HCT116 (cell line): ENCODE results near the gene SAPCD2. TPM values are rescaled to one million over a fixed set of nuclear protein-coding genes. Genes with fewer than 3 reads are reported as not detected.

Source experiments
- ATAC-seq: fragments of 200-7000 bp; cut with Tn5 transposase; 2 replicates; pipeline ENCODE4 v1.9.1; 2020; ENCODE audit warnings: mild to moderate bottlenecking, moderate library complexity
- BruUV-seq: library from RNA; stranded (reverse); fragments of 400-500 nt; replicated peaks from 2 replicates; lab custom pipeline; 2021; lab: Mats Ljungman, UMichigan
- CTCF ChIA-PET: fragments of 300-600 bp; sonication (Branson Sonifier 250); formaldehyde crosslinking; loops from one replicate; lab custom pipeline; 2021; ENCODE audit warnings: antibody characterized with exemption; lab: Charles Lee
- POLR2A ChIA-PET: fragments of 300-600, 350-600 bp; sonication (Branson Sonifier 250); formaldehyde crosslinking; loops from one replicate; lab custom pipeline; 2021; ENCODE audit warnings: antibody characterized with exemption; lab: Charles Lee
- RAD21 ChIA-PET, 2 experiments: fragments of 300-600 bp; sonication (Branson Sonifier 250); formaldehyde crosslinking; loops; one replicate each; lab custom pipeline; 2023; ENCODE audit warnings: low total read pairs in 2 of 2; ENCODE audit not compliant: uncharacterized antibody in 2 of 2, unreplicated experiment in 2 of 2, low non-redundant PET in 1 of 2; lab: Charles Lee
- DNase-seq: peaks from one replicate; pipeline ENCODE4 v3.0.0-alpha.2; 2010; ENCODE audit warnings: low read depth, low spot score
- H2AFZ ChIP-seq: fragments of 200-600 bp; shearing (Covaris generic), sonication (generic); 2 replicates; pipeline ENCODE4 v1.6.1; 2017; ENCODE audit warnings: low read depth, mixed run types, mixed read lengths, antibody characterized with exemption, low read length; ENCODE audit not compliant: poor library complexity, severe bottlenecking
- H3K27ac ChIP-seq: 2 replicates; pipeline ENCODE4 v1.5.1; 2012; ENCODE audit warnings: low read depth, low read length
- H3K27me3 ChIP-seq: fragments of 200-600 bp; sonication (generic); 2 replicates; pipeline ENCODE4 v1.6.1; 2016; ENCODE audit warnings: mixed run types, low read length, mixed read lengths; ENCODE audit not compliant: insufficient read depth
- H3K36me3 ChIP-seq, 2 experiments: fragments of 200-500 bp in 1 of 2; fragments of 200-600 bp in 1 of 2; sonication (Bioruptor generic) in 1 of 2; sonication (generic) in 1 of 2; 2 replicates each; pipeline versions ENCODE4 v1.5.1 to v1.6.1; 2014 to 2016; ENCODE audit warnings: low read length in 2 of 2, inconsistent platforms in 1 of 2, mixed read lengths in 1 of 2, mixed run types in 1 of 2; ENCODE audit not compliant: insufficient read depth in 2 of 2, control insufficient read depth in 1 of 2
- H3K4me1 ChIP-seq, 2 experiments: fragments of 200-600 bp in 1 of 2; sonication (generic) in 1 of 2; 2 replicates each; pipeline versions ENCODE4 v1.5.1 to v1.6.1; 2012 to 2017; ENCODE audit warnings: low read length in 2 of 2, inconsistent platforms in 1 of 2, mild to moderate bottlenecking in 1 of 2, mixed read lengths in 1 of 2, mixed run types in 1 of 2, moderate library complexity in 1 of 2; ENCODE audit not compliant: insufficient read depth in 2 of 2, control insufficient read depth in 1 of 2
- H3K4me2 ChIP-seq: fragments of 200-600 bp; sonication (generic); 2 replicates; pipeline ENCODE4 v1.6.1; 2017; ENCODE audit warnings: mixed run types, low read length, mixed read lengths
- H3K4me3 ChIP-seq, 2 experiments: fragments of 200-600 bp in 1 of 2; sonication (generic) in 1 of 2; replicated peaks in 1 of 2; 2 replicates each; pipeline ENCODE4 v1.5.1; 2011 to 2016; ENCODE audit warnings: low read length in 2 of 2, control low read depth in 1 of 2, low read depth in 1 of 2, mild to moderate bottlenecking in 1 of 2, mixed read lengths in 1 of 2, mixed run types in 1 of 2
- H3K79me2 ChIP-seq: fragments of 200-600 bp; sonication (generic); 2 replicates; pipeline ENCODE4 v1.6.1; 2017; ENCODE audit warnings: mild to moderate bottlenecking, mixed run types, low read length, moderate library complexity, mixed read lengths; ENCODE audit not compliant: insufficient read depth
- H3K9ac ChIP-seq: fragments of 200-600 bp; sonication (generic); 2 replicates; pipeline ENCODE4 v1.6.1; 2016; ENCODE audit warnings: low read length, mixed read lengths
- H3K9me2 ChIP-seq: fragments of 200-600 bp; sonication (generic), shearing (Covaris generic); 2 replicates; pipeline ENCODE4 v1.6.1; 2017; ENCODE audit warnings: mixed run types, mild to moderate bottlenecking, moderate library complexity; ENCODE audit not compliant: insufficient read depth
- H3K9me3 ChIP-seq, 2 experiments: fragments of 200-500 bp in 1 of 2; fragments of 200-600 bp in 1 of 2; sonication (Bioruptor generic) in 1 of 2; sonication (generic) in 1 of 2; 2 replicates each; pipeline ENCODE4 v1.6.1; 2014 to 2017; ENCODE audit warnings: low read length in 2 of 2, mixed read lengths in 2 of 2, inconsistent platforms in 1 of 2, low read depth in 1 of 2, mild to moderate bottlenecking in 1 of 2, mixed run types in 1 of 2, moderate library complexity in 1 of 2; ENCODE audit not compliant: control insufficient read depth in 1 of 2, insufficient read depth in 1 of 2
- H4K20me1 ChIP-seq: fragments of 200-600 bp; sonication (generic), shearing (Covaris generic); 2 replicates; pipeline ENCODE4 v1.6.1; 2017; ENCODE audit warnings: mixed run types, mild to moderate bottlenecking, moderate library complexity; ENCODE audit not compliant: insufficient read depth
- CBX3 ChIP-seq: IDR thresholded peaks from 2 replicates; pipeline ENCODE4 v1.6.1; 2012; ENCODE audit warnings: low read depth
- CEBPB ChIP-seq: IDR thresholded peaks from 2 replicates; pipeline ENCODE4 v1.6.1; 2012; ENCODE audit warnings: low read depth
- EGR1 ChIP-seq: IDR thresholded peaks from 2 replicates; pipeline ENCODE4 v1.6.1; 2012; ENCODE audit warnings: low read depth
- ELF1 ChIP-seq: IDR thresholded peaks from 2 replicates; pipeline ENCODE4 v1.6.1; 2012; ENCODE audit warnings: low read depth, borderline replicate concordance
- EZH2phosphoT487 ChIP-seq: fragments of 200-600 bp; IDR thresholded peaks from 2 replicates; pipeline ENCODE4 v1.6.1; 2018; ENCODE audit warnings: antibody characterized with exemption, borderline replicate concordance
- POLR2AphosphoS5 ChIP-seq: IDR thresholded peaks from 2 replicates; pipeline ENCODE4 v1.6.1; 2011; ENCODE audit warnings: mild to moderate bottlenecking, low read depth, low read length, moderate library complexity
- RAD21 ChIP-seq: IDR thresholded peaks from 2 replicates; pipeline ENCODE4 v1.6.1; 2012; ENCODE audit warnings: low read depth, mild to moderate bottlenecking
- SIN3A ChIP-seq: IDR thresholded peaks from 2 replicates; pipeline ENCODE4 v1.6.1; 2012; ENCODE audit warnings: low read depth
- SP1 ChIP-seq: IDR thresholded peaks from 2 replicates; pipeline ENCODE4 v1.6.1; 2012; ENCODE audit warnings: low read depth
- SRF ChIP-seq: IDR thresholded peaks from 2 replicates; pipeline ENCODE4 v1.6.1; 2012; ENCODE audit warnings: low read depth
- TCF7L2 ChIP-seq: IDR thresholded peaks from 2 replicates; pipeline ENCODE4 v1.7.0; 2011; ENCODE audit warnings: borderline replicate concordance, inconsistent platforms; ENCODE audit not compliant: insufficient read depth, insufficient read length; ENCODE audit errors: extremely low read depth
- YY1 ChIP-seq: IDR thresholded peaks from 2 replicates; pipeline ENCODE4 v1.6.1; 2011; ENCODE audit warnings: low read length, low read depth, moderate library complexity, mild to moderate bottlenecking; ENCODE audit not compliant: insufficient replicate concordance; ENCODE audit errors: extremely low read depth
- ZFX ChIP-seq: fragments of 450-650 bp; IDR thresholded peaks from 2 replicates; pipeline ENCODE4 v1.6.1; 2017
- ZNF274 ChIP-seq: fragments of 200-500 bp; sonication (Bioruptor generic); IDR thresholded peaks from 2 replicates; pipeline ENCODE4 v1.6.1; 2014; ENCODE audit warnings: mild to moderate bottlenecking, low read depth, low read length, inconsistent platforms
- intact Hi-C: fragments of 100-400 bp; cut with micrococcal nuclease; formaldehyde crosslinking; loops from 2 replicates; pipeline ENCODE4 v1.10.0; 2022
- total RNA-seq: library from RNA; stranded (reverse); gene quantifications from one replicate; pipeline ENCODE4 v1.2.1, GENCODE V29; 2021; ENCODE audit not compliant: unreplicated experiment
- TF ChIP-seq, protein P1 (sequence below): IDR thresholded peaks from 2 replicates; pipeline ENCODE4 v1.6.1; 2012; ENCODE audit warnings: low read depth
- TF ChIP-seq, protein P2 (sequence below): IDR thresholded peaks from 2 replicates; pipeline ENCODE4 v1.6.1; 2012
- TF ChIP-seq, protein P3 (sequence below), 3 experiments: fragments of 200-600 bp in 1 of 3; sonication (generic) in 1 of 3; IDR thresholded peaks in 2 of 3; conservative IDR thresholded peaks in 1 of 3; 2 replicates each; pipeline ENCODE4 v1.5.1; 2012 to 2017; ENCODE audit warnings: low read depth in 2 of 3, low read length in 2 of 3, antibody characterized with exemption in 1 of 3, borderline replicate concordance in 1 of 3, control low read depth in 1 of 3, mild to moderate bottlenecking in 1 of 3, mixed read lengths in 1 of 3, mixed run types in 1 of 3, moderate library complexity in 1 of 3; ENCODE audit not compliant: insufficient read depth in 1 of 3

The SAPCD2 gene
- total RNA-seq, 1 experiment from 2014 or later: 71.7 TPM

DNA sequence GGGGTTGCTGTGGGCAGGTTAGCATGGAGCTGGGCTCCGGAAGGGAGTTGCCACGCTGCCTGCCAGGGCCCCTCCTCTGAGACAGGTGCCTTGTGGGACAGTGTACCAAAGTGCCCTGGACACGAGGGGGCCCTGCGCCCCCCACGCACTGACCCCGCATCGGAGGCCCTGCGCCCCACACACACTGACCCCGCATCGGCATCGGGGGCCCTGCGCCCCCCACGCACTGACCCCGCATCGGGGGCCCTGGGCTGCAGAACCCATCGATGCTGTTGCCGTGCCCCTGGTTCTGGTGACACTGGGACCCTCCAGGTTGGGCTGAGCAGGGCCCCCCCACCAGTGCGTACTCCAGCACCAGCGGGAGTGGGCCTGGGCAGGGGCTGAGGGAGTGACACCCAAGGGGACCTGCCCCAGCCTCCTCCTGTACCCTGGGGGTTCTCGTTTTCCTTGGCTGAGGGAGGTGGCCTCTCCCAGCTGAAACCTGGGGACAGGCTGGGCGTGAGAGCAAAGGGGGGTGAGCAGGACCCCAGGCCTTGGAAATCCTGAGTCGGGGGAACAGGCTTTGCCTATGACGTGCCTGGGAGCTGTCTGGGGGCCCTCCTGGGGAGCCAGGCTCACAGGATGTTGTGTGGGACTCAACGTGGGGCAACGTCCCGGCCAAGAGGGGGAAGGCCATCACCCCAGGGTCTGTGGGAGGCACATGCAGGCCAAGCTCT, 6.9 kb downstream of the SAPCD2 start:
- no peaks in the 10 kb centered on the region; the same call in 1 of the 2 replicates for H4K20me1 ChIP-seq
- TF ChIP-seq EZH2phosphoT487: no peak
- TF ChIP-seq, protein P1, sequence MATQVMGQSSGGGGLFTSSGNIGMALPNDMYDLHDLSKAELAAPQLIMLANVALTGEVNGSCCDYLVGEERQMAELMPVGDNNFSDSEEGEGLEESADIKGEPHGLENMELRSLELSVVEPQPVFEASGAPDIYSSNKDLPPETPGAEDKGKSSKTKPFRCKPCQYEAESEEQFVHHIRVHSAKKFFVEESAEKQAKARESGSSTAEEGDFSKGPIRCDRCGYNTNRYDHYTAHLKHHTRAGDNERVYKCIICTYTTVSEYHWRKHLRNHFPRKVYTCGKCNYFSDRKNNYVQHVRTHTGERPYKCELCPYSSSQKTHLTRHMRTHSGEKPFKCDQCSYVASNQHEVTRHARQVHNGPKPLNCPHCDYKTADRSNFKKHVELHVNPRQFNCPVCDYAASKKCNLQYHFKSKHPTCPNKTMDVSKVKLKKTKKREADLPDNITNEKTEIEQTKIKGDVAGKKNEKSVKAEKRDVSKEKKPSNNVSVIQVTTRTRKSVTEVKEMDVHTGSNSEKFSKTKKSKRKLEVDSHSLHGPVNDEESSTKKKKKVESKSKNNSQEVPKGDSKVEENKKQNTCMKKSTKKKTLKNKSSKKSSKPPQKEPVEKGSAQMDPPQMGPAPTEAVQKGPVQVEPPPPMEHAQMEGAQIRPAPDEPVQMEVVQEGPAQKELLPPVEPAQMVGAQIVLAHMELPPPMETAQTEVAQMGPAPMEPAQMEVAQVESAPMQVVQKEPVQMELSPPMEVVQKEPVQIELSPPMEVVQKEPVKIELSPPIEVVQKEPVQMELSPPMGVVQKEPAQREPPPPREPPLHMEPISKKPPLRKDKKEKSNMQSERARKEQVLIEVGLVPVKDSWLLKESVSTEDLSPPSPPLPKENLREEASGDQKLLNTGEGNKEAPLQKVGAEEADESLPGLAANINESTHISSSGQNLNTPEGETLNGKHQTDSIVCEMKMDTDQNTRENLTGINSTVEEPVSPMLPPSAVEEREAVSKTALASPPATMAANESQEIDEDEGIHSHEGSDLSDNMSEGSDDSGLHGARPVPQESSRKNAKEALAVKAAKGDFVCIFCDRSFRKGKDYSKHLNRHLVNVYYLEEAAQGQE: no peak
- no peak for TF ChIP-seq CBX3
- no peak for TF ChIP-seq SRF
- no peak for TF ChIP-seq SP1
- TF ChIP-seq, protein P2, sequence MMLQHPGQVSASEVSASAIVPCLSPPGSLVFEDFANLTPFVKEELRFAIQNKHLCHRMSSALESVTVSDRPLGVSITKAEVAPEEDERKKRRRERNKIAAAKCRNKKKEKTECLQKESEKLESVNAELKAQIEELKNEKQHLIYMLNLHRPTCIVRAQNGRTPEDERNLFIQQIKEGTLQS: no peak
- TF ChIP-seq, protein P3, sequence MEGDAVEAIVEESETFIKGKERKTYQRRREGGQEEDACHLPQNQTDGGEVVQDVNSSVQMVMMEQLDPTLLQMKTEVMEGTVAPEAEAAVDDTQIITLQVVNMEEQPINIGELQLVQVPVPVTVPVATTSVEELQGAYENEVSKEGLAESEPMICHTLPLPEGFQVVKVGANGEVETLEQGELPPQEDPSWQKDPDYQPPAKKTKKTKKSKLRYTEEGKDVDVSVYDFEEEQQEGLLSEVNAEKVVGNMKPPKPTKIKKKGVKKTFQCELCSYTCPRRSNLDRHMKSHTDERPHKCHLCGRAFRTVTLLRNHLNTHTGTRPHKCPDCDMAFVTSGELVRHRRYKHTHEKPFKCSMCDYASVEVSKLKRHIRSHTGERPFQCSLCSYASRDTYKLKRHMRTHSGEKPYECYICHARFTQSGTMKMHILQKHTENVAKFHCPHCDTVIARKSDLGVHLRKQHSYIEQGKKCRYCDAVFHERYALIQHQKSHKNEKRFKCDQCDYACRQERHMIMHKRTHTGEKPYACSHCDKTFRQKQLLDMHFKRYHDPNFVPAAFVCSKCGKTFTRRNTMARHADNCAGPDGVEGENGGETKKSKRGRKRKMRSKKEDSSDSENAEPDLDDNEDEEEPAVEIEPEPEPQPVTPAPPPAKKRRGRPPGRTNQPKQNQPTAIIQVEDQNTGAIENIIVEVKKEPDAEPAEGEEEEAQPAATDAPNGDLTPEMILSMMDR (IDR thresholded peaks at IDR 0.05 in 2 of 3, conservative IDR thresholded peaks at IDR 0.05 in 1 of 3; ENCODE audit: borderline replicate concordance in 1 of 3, insufficient read depth in 1 of 3, low read depth in 2 of 3, low read length in 2 of 3): no peak
- no peak for TF ChIP-seq TCF7L2
- no peak; the same call in 1 of the 2 replicates for TF ChIP-seq POLR2AphosphoS5
- no peak for TF ChIP-seq ZNF274
- no peak for TF ChIP-seq ZFX
- TF ChIP-seq SIN3A: no peak
- no peak for TF ChIP-seq EGR1
- no peak for TF ChIP-seq YY1
- TF ChIP-seq ELF1: no peak
- no peak for TF ChIP-seq CEBPB
- no peak for TF ChIP-seq RAD21
- no peaks in the 10 kb centered on the region for H3K9me2 ChIP-seq
- peak overlapping the region; percentile 30; the same call in 1 of the 2 replicates for H3K27ac ChIP-seq
- H3K36me3 ChIP-seq: peaks cover 2 to 8% of the 10 kb centered on the region in 2 experiments; a peak in 1 of 4 replicates
- H2AFZ ChIP-seq: no peak overlapping the region
- no peaks in the 10 kb centered on the region for H3K27me3 ChIP-seq
- RAD21 ChIA-PET: no interaction called here
- no peak for ATAC-seq
- DNase-seq: no peak
- no peak overlapping the region for H3K4me3 ChIP-seq
- POLR2A ChIA-PET: interaction anchor here (1.0 kb wide), 1 partner anchor 8 kb away, joined by 4 read pairs; no protein-coding TSS in a partner anchor
- H3K9me3 ChIP-seq: no peaks in the 10 kb centered on the region
- intact Hi-C loops: loop anchor here (1.0 kb wide), 1 partner anchor 13 kb away; no protein-coding TSS in a partner anchor
- CTCF ChIA-PET: interaction anchor here (0.6 to 1.9 kb wide), 11 partner anchors 8 to 173 kb away, joined by 3 to 16 read pairs (median 5); partner anchors contain the start of genes ENTPD2, MAN1B1, NPDC1 and UAP1L1
- H3K4me1 ChIP-seq: peaks cover 7 to 25% of the 10 kb centered on the region in 2 experiments
- H3K79me2 ChIP-seq: peaks cover 30% of the 10 kb centered on the region
- H3K4me2 ChIP-seq: 0 out of 2 replicates have a peak overlapping the region, but pooled peaks have one; percentile 14
- H3K9ac ChIP-seq: no peak overlapping the region
- no TSS peak for BruUV-seq
